KOPT-K1 (cell line): ENCODE results near the gene CSMD2.

Experiments
- H3K27ac ChIP-seq: fragments of 200-600 bp; sonication (generic); 2 replicates; pipeline ENCODE4 v1.5.1; 2016; ENCODE audit warnings: antibody characterized with exemption, mild to moderate bottlenecking, low read depth, low read length; ENCODE audit not compliant: poor library complexity, severe bottlenecking
- H3K36me3 ChIP-seq: fragments of 200-600 bp; sonication (generic); 2 replicates; pipeline ENCODE4 v1.5.1; 2017; ENCODE audit warnings: antibody characterized with exemption, mild to moderate bottlenecking, low read length, moderate library complexity; ENCODE audit not compliant: insufficient read depth
- H3K9me3 ChIP-seq: fragments of 200-600 bp; sonication (generic); 2 replicates; pipeline ENCODE4 v1.5.1; 2017; ENCODE audit warnings: antibody characterized with exemption, low read length, mild to moderate bottlenecking; ENCODE audit not compliant: insufficient read depth, poor library complexity, severe bottlenecking

The CSMD2 gene

GRCh38 chr1:34131396-34132160 is 33.5 kb downstream of the CSMD2 start:
- no peaks in the 10 kb centered on the region for H3K9me3 ChIP-seq
- H3K27ac ChIP-seq, result no peak overlapping the region
- no peaks in the 10 kb centered on the region for H3K36me3 ChIP-seq

- Histone ChIP-seq H3K27ac (no peak overlapping the region), H3K36me3 (no peaks in the 10 kb centered on the region), H3K9me3 (no peaks in the 10 kb centered on the region)
Measured at GRCh38 chr1:34130306-34130705, 34.7 kb downstream of the CSMD2 start.

- no peak overlapping the region for H3K27ac ChIP-seq
- H3K36me3 ChIP-seq, result no peaks in the 10 kb centered on the region
- H3K9me3 ChIP-seq, result no peaks in the 10 kb centered on the region
Measured at GRCh38 chr1:34129630-34130029, 35.4 kb downstream of the CSMD2 start.

GRCh38 chr1:34128186-34128889 is 36.7 kb downstream of the CSMD2 start:
- H3K36me3 ChIP-seq, result no peaks in the 10 kb centered on the region
- no peaks in the 10 kb centered on the region for H3K9me3 ChIP-seq
- H3K27ac ChIP-seq, result no peak overlapping the region

GRCh38 chr1:34127006-34128000 is 37.7 kb downstream of the CSMD2 start:
- H3K9me3 ChIP-seq, result no peaks in the 10 kb centered on the region
- no peak overlapping the region for H3K27ac ChIP-seq
- H3K36me3 ChIP-seq, result no peaks in the 10 kb centered on the region

- Histone ChIP-seq H3K27ac (no peak overlapping the region), H3K36me3 (no peaks in the 10 kb centered on the region)
Measured at GRCh38 chr1:34126486-34126885, 38.5 kb downstream of the CSMD2 start.

GRCh38 chr1:34125721-34126380 is 39.2 kb downstream of the CSMD2 start:
- Histone ChIP-seq H3K9me3 (no peaks in the 10 kb centered on the region), H3K36me3 (no peaks in the 10 kb centered on the region), H3K27ac (no peak overlapping the region)

More at GRCh38 chr1:34126486-34126885, 38.5 kb downstream of the CSMD2 start:
- H3K9me3 ChIP-seq, result no peaks in the 10 kb centered on the region

- Histone ChIP-seq H3K9me3 (no peaks in the 10 kb centered on the region), H3K36me3 (no peaks in the 10 kb centered on the region), H3K27ac (no peak overlapping the region)
Measured at GRCh38 chr1:34122080-34122932, 42.7 kb downstream of the CSMD2 start.

GRCh38 chr1:34115233-34115632 is 49.8 kb downstream of the CSMD2 start:
- Histone ChIP-seq H3K27ac (no peak overlapping the region), H3K9me3 (peaks cover 6% of the 10 kb centered on the region), H3K36me3 (no peaks in the 10 kb centered on the region)

- Histone ChIP-seq H3K36me3 (no peaks in the 10 kb centered on the region), H3K9me3 (peaks cover 6% of the 10 kb centered on the region), H3K27ac (no peak overlapping the region)
Measured at GRCh38 chr1:34113887-34114286, 51.1 kb downstream of the CSMD2 start.

- Histone ChIP-seq H3K27ac (no peak overlapping the region), H3K36me3 (no peaks in the 10 kb centered on the region), H3K9me3 (peaks cover 6% of the 10 kb centered on the region)
Measured at GRCh38 chr1:34113362-34113761, 51.7 kb downstream of the CSMD2 start.

GRCh38 chr1:34108711-34109110 is 56.3 kb downstream of the CSMD2 start:
- Histone ChIP-seq H3K27ac (no peak overlapping the region), H3K36me3 (no peaks in the 10 kb centered on the region), H3K9me3 (no peaks in the 10 kb centered on the region)

- Histone ChIP-seq H3K9me3 (no peaks in the 10 kb centered on the region), H3K36me3 (no peaks in the 10 kb centered on the region), H3K27ac (no peak overlapping the region)
Measured at GRCh38 chr1:34108269-34108668, 56.8 kb downstream of the CSMD2 start.

- H3K9me3 ChIP-seq, result no peaks in the 10 kb centered on the region
- H3K27ac ChIP-seq, result no peak overlapping the region
- no peaks in the 10 kb centered on the region for H3K36me3 ChIP-seq
Measured at GRCh38 chr1:34101151-34101550, 63.9 kb downstream of the CSMD2 start.
